ENCODE measurements around the gene SLC23A1. TPM values are rescaled to one million over a fixed set of nuclear protein-coding genes. Genes with fewer than 3 reads are reported as not detected.

Gene SLC23A1
- total and polyA plus RNA-seq, 11 donors, result not detected

DNA sequence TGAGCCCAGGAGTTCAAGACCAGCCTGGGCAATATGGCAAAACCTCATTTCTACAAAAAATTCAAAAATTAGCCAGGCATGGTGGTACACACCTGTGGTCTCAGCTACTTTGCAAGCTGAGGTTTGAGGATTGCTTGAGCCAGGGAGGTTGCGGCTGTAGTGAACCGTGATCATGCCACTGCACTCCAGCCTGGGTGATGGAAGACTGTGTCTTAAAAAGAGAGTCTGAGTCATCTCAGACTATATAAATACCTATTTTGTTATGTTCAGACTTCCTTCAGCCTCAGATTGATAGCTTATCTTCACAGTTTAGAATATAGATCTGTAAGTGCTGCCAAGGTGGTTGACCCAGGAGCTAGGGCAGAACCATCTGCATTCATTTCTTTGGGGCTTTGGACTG, 43.0 kb downstream of the SLC23A1 start:
- intact Hi-C loops (cut with DNase I), result loop anchor here in 8 of 10 donors (2.0 to 10.0 kb wide), 7 partner anchors 33 to 62 kb away; partner anchors contain the start of genes MATR3 (in 4 of the 8) and SPATA24 (in 1 of the 8)
- ATAC-seq, result no peak

GRCh38 chr5:139335811-139336210, 47.3 kb downstream of the SLC23A1 start:
- peaks cover 0 to 39% (median 26%) of the 10 kb centered on the region in 9 donors for H3K36me3 ChIP-seq
- ATAC-seq (peak in 2 of 4 donors; percentile 23 to 34), DNase-seq (no peak)
- H3K9me3 ChIP-seq, result no peaks in the 10 kb centered on the region
- H3K4me3 ChIP-seq, result no peak overlapping the region
- H3K4me1 ChIP-seq, result peaks cover 0 to 3% (median 1%) of the 10 kb centered on the region in 12 donors
- WGBS, 4 donors, result 70 to 73% (median 72%) methylated on average over 6 of the region's 6 CpGs
- H3K27ac ChIP-seq, result no peak overlapping the region
- no peaks in the 10 kb centered on the region for H3K27me3 ChIP-seq
- intact Hi-C loops (cut with DNase I), result loop anchor here in 2 of 10 donors (5.0 kb wide), 1 partner anchor 39 kb away; no protein-coding TSS in a partner anchor
- TF ChIP-seq POLR2A (IDR thresholded peaks at IDR 0.05) (no peak), CTCF (IDR thresholded peaks at IDR 0.05) (no peak)

More for the DNA sequence above, 43.0 kb downstream of the SLC23A1 start:
- peaks cover 0 to 4% (median 0%) of the 10 kb centered on the region in 9 donors for H3K36me3 ChIP-seq
- H3K4me1 ChIP-seq, result peaks cover 0 to 36% (median 26%) of the 10 kb centered on the region in 12 donors
- 66 to 90% (median 89%) methylated on average over 2 of the region's 2 CpGs for WGBS, 4 donors
- no peaks in the 10 kb centered on the region for H3K9me3 ChIP-seq
- H3K4me3 ChIP-seq, result no peak overlapping the region
- H3K27ac ChIP-seq, result no peak overlapping the region
- no peak for DNase-seq
- no peaks in the 10 kb centered on the region for H3K27me3 ChIP-seq
- no peak for TF ChIP-seq CTCF (IDR thresholded peaks at IDR 0.05)
- TF ChIP-seq POLR2A (IDR thresholded peaks at IDR 0.05), result no peak

Other genes with a start within 250 kb of the SLC23A1 start
- 100 to 1,000 TPM in 1 of 9 donors, 10 to 100 TPM in 8; 33.8 to 341 (median 39.8) TPM for gene SIL1, start 184.9 kb downstream of the SLC23A1 start, total RNA-seq
- gene SIL1, start 184.9 kb downstream of the SLC23A1 start, polyA plus RNA-seq, result 10 to 100 TPM; 42.2 to 56.3 TPM
- gene MATR3, start 89.6 kb downstream of the SLC23A1 start, total RNA-seq, result 100 to 1,000 TPM; 133 to 208 (median 139) TPM
- gene MATR3, start 89.6 kb downstream of the SLC23A1 start, polyA plus RNA-seq, result 100 to 1,000 TPM in 1 of 2 donors, 10 to 100 TPM in 1; 97.2 to 115 TPM
- gene PAIP2, start 41.4 kb downstream of the SLC23A1 start, total RNA-seq, result 100 to 1,000 TPM; 111 to 154 (median 132) TPM
- gene PAIP2, start 41.4 kb downstream of the SLC23A1 start, polyA plus RNA-seq, result 100 to 1,000 TPM in 1 of 2 donors, 10 to 100 TPM in 1; 93.2 to 138 TPM
- gene MZB1, start 6.6 kb upstream of the SLC23A1 start, total RNA-seq, result 1 to 10 TPM in 3 of 9 donors, under 1 TPM in 4, not detected in 2; 0.31 to 5.2 (median 0.97) TPM
- under 1 TPM; 0.33 to 0.72 TPM for gene MZB1, start 6.6 kb upstream of the SLC23A1 start, polyA plus RNA-seq
- gene PROB1, start 11.8 kb upstream of the SLC23A1 start, total RNA-seq, result 10 to 100 TPM; 26.6 to 63.4 (median 38.1) TPM
- 10 to 100 TPM; 18.9 to 34.3 TPM for gene PROB1, start 11.8 kb upstream of the SLC23A1 start, polyA plus RNA-seq
- 10 to 100 TPM; 10.7 to 25.9 (median 16.0) TPM for gene SPATA24, start 20.8 kb upstream of the SLC23A1 start, total RNA-seq
- 10 to 100 TPM; 12.6 to 37.8 TPM for gene SPATA24, start 20.8 kb upstream of the SLC23A1 start, polyA plus RNA-seq
- gene DNAJC18, start 56.2 kb upstream of the SLC23A1 start, total RNA-seq, result 10 to 100 TPM in 5 of 9 donors, 1 to 10 TPM in 4; 4.8 to 17.8 (median 14.2) TPM
- gene DNAJC18, start 56.2 kb upstream of the SLC23A1 start, polyA plus RNA-seq, result 1 to 10 TPM; 4.0 to 4.7 TPM
- 10 to 100 TPM; 13.4 to 59.3 (median 21.3) TPM for gene ECSCR, start 79.4 kb upstream of the SLC23A1 start, total RNA-seq
- 10 to 100 TPM; 18.1 to 55.3 TPM for gene ECSCR, start 79.4 kb upstream of the SLC23A1 start, polyA plus RNA-seq
- under 1 TPM in 1 of 9 donors, not detected in 8; 0.16 TPM for gene SMIM33, start 87.7 kb upstream of the SLC23A1 start, total RNA-seq
- gene SMIM33, start 87.7 kb upstream of the SLC23A1 start, polyA plus RNA-seq, result not detected
- gene STING1, start 99.5 kb upstream of the SLC23A1 start, total RNA-seq, result 100 to 1,000 TPM in 1 of 9 donors, 10 to 100 TPM in 8; 32.4 to 119 (median 57.9) TPM
- 10 to 100 TPM; 20.4 to 25.9 TPM for gene STING1, start 99.5 kb upstream of the SLC23A1 start, polyA plus RNA-seq
- 100 to 1,000 TPM in 8 of 9 donors, 10 to 100 TPM in 1; 96.2 to 148 (median 134) TPM for gene UBE2D2, start 178.0 kb upstream of the SLC23A1 start, total RNA-seq
- gene UBE2D2, start 178.0 kb upstream of the SLC23A1 start, polyA plus RNA-seq, result 100 to 1,000 TPM in 1 of 2 donors, 10 to 100 TPM in 1; 84.6 to 122 TPM